Pancreas (tissue), 10 donors: ENCODE data around the gene SLC27A5. TPM values are rescaled to one million over a fixed set of nuclear protein-coding genes. Genes with fewer than 3 reads are reported as not detected.
"Not testable (repeated sequence)": the region's sequence is repeated elsewhere in the genome, so short reads cannot be mapped to it uniquely, and the experiment has no call there.

ENCODE experiments used
- ATAC-seq, 4 donors: fragments of 200-7000 bp; cut with Tn5 transposase; one replicate each; pipeline versions ENCODE4 v1.8.0 to v1.9.1; 2020; ENCODE audit warnings: mild to moderate bottlenecking in 4 of 4, moderate library complexity in 4 of 4
- DNase-seq, 6 donors: peaks; one replicate each; pipeline ENCODE4 v3.0.0-alpha.2; 2020
- FAIRE-seq: peaks from 2 replicates; lab custom pipeline; 2012; peaks lifted over from hg19 to GRCh38; lab: Jason Lieb, UNC
- H3K27ac ChIP-seq, 4 donors: fragments of 200-600 bp; sonication (generic); 1 replicate in 3 of 4; 2 replicates in 1 of 4; pipeline versions ENCODE4 v1.5.0 to v1.8.0; 2020
- H3K27me3 ChIP-seq, 4 donors: fragments of 200-600 bp; one replicate each; pipeline ENCODE4 v1.8.0; 2021
- H3K36me3 ChIP-seq, 3 donors: fragments of 200-600 bp; sonication (generic) in 1 of 3; one replicate each; pipeline versions ENCODE4 v1.5.0 to v1.8.0; 2020 to 2021
- H3K4me1 ChIP-seq, 3 donors: fragments of 200-600 bp; one replicate each; pipeline ENCODE4 v1.8.0; 2021
- H3K4me3 ChIP-seq, 4 donors: fragments of 200-600 bp; sonication (generic) in 2 of 4; one replicate each; pipeline versions ENCODE4 v1.5.0 to v1.8.0; 2020 to 2021
- H3K9me3 ChIP-seq, 4 donors: fragments of 200-600 bp; one replicate each; pipeline ENCODE4 v1.8.0; 2021
- WGBS, 2 donors: extraction: QIAGEN DNeasy Blood & Tissue Kit; methylation state at CpG; one replicate each; pipeline ENCODE4 v1.1.7; 2013; 5-methylcytosine and 5-hydroxymethylcytosine counted together
- intact Hi-C, 3 donors: fragments of 100-400 bp; cut with DNase I; formaldehyde crosslinking; loops; one replicate each; pipeline versions ENCODE4 v1.11.1 to v1.14.2; 2022
- polyA plus RNA-seq, 2 donors: library from polyadenylated mRNA; stranded (reverse); fragments of 200-250 nt; gene quantifications; one replicate each; pipeline ENCODE4 v1.2.3, GENCODE V29; 2013
- total RNA-seq, 6 donors: library from RNA; stranded (reverse); fragmentation: NEBNext Ultra II Directional in 4 of 6; extraction: Animal tissue kit (Norgen Biotek cat#: 25700) in 4 of 6; gene quantifications; one replicate each; pipeline versions ENCODE4 v1.2.1 to v1.2.4, GENCODE V29; 2021 to 2023
- TF ChIP-seq, protein P1 (sequence below), 4 donors: fragments of 200-600 bp; sonication (generic) in 3 of 4; IDR thresholded peaks; one replicate each; pipeline versions ENCODE4 v1.5.0 to v1.8.0; 2021; ENCODE audit warnings: antibody characterized with exemption in 4 of 4
- donor health status: healthy with polysubstance abuse.
- donor health status: DM: no; HTN: no; CAD: no; lungs with moderate emphysema.
- donor health status: DM: no; HTN: no; CAD: no.
- donor health status: control.
- donor health status: control.
- donor health status: Bipolar disorder and iron deficiency.
- donor health status: DM: yes; HTN: yes; CAD: no.
- donor health status: DM: no; HTN: no; CAD: no.
- donor health status: DM: no; HTN: no; CAD: no.
- donor health status: DM: yes; HTN: yes; CAD: no.

SLC27A5 gene
- total and polyA plus RNA-seq, 8 donors = 3.0 to 15.6 (median 6.1) TPM

GRCh38 chr19:58510084-58510862 is 1.5 kb downstream of the SLC27A5 start:
- peaks cover 0 to 7% (median 0%) of the 10 kb centered on the region in 3 donors for H3K4me1 ChIP-seq
- no peak overlapping the region for H3K27ac ChIP-seq
- no peak for ATAC-seq
- no peaks in the 10 kb centered on the region for H3K27me3 ChIP-seq
- no peaks in the 10 kb centered on the region for H3K36me3 ChIP-seq
- no peak overlapping the region for H3K4me3 ChIP-seq
- H3K9me3 ChIP-seq = no peaks in the 10 kb centered on the region
- FAIRE-seq = no peak
- TF ChIP-seq, protein P1, sequence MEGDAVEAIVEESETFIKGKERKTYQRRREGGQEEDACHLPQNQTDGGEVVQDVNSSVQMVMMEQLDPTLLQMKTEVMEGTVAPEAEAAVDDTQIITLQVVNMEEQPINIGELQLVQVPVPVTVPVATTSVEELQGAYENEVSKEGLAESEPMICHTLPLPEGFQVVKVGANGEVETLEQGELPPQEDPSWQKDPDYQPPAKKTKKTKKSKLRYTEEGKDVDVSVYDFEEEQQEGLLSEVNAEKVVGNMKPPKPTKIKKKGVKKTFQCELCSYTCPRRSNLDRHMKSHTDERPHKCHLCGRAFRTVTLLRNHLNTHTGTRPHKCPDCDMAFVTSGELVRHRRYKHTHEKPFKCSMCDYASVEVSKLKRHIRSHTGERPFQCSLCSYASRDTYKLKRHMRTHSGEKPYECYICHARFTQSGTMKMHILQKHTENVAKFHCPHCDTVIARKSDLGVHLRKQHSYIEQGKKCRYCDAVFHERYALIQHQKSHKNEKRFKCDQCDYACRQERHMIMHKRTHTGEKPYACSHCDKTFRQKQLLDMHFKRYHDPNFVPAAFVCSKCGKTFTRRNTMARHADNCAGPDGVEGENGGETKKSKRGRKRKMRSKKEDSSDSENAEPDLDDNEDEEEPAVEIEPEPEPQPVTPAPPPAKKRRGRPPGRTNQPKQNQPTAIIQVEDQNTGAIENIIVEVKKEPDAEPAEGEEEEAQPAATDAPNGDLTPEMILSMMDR (IDR thresholded peaks at IDR 0.05) = no peak
- no peak for DNase-seq
- intact Hi-C loops = no loop called here
- 79 to 85% methylated on average over 8 of the region's 8 CpGs for WGBS, 2 donors

DNA sequence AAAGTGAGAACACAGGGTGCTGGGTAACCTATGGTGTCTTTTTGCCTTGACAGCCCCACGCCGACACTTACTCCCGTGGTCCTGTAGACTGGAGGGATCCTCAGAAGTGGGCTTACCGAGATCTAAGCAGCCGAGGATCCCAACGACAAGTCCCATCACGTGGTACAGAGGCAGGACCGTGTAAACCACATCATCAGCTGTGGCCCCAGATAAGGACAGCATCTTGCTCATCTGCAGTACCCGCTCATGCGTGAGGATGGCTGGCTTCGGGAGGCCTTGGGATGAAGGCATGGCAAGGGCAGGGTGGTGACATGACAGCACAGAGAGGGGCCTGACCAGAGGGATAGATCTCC is 2.1 kb downstream of the SLC27A5 start:
- Histone ChIP-seq H3K36me3 (no peaks in the 10 kb centered on the region), H3K4me3 (no peak overlapping the region), H3K27ac (no peak overlapping the region), H3K27me3 (no peaks in the 10 kb centered on the region), H3K9me3 (no peaks in the 10 kb centered on the region), H3K4me1 (peaks cover 0 to 7% (median 0%) of the 10 kb centered on the region in 3 donors)
- FAIRE-seq (no peak), ATAC-seq (no peak), DNase-seq (no peak)
- intact Hi-C loops = no loop called here
- 82 to 90% methylated on average over 11 of the region's 11 CpGs for WGBS, 2 donors
- TF ChIP-seq, protein P1 (IDR thresholded peaks at IDR 0.05) = no peak

DNA sequence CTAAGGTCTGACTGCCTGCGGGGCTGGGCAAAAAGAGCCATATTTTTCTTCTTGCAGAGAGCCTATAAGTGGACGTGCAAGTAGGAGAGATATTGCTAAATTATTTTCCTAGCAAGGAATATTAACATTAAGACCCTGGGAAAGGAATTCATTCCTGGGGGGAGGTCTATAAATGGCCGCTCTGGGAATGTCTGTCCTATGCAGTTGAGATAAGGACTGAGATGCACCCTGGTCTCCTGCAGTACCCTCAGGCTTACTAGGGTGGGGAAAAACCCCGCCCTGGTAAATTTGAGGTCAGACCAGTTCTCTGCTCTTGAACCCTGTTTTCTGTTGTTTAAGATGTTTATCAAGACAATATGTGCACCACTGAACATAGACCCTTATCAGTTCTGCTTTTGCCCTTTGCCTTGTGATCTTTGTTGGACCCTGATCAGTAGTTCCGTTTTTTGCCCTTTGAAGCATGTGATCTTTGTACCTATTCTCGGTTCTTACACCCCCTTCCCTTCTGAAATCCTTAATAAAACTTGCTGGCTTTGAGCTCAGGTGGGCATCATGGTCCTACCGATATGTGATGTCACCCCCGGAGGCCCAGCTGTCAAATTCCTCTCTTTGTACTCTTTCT is 4.1 kb downstream of the SLC27A5 start:
- ATAC-seq, H3K36me3 ChIP-seq, H3K4me1 ChIP-seq, intact Hi-C loops, H3K4me3 ChIP-seq, FAIRE-seq, H3K27me3 ChIP-seq, H3K27ac ChIP-seq, DNase-seq, H3K9me3 ChIP-seq: not testable (repeated sequence)
- 68 to 71% methylated on average over 7 of the region's 8 CpGs for WGBS, 2 donors

DNA sequence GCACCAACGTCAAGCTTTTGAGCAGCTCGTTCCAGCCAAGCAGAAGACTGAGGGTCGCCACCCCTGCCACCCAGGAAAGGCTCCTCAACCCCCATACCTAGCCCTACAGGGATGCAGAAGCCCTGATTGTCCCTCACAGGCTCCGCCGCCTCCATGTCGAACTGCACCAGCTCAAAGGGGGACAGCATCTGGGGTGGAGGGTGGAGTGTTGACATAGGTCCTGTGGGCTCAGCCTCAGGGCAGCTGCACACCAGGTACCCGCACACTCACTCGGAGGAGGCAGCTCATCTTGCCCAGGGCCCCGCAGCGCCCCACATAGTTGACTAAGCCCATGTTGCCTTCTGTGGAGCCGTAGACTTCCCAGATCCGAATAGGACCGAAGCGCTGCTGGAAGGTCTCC is 11.6 kb downstream of the SLC27A5 start:
- H3K4me1 ChIP-seq = peaks cover 0 to 8% (median 6%) of the 10 kb centered on the region in 3 donors
- peak in 2 of 6 donors; percentile 22 to 63 for DNase-seq
- no peaks in the 10 kb centered on the region for H3K9me3 ChIP-seq
- TF ChIP-seq, protein P1 (IDR thresholded peaks at IDR 0.05) = no peak
- H3K27ac ChIP-seq = no peak overlapping the region
- no peak for FAIRE-seq
- ATAC-seq = no peak
- intact Hi-C loops = no loop called here
- peak overlapping the region in 2 of 4 donors; percentile 55 to 59 for H3K4me3 ChIP-seq
- 92% methylated on average over 14 of the region's 14 CpGs for WGBS, 2 donors
- no peaks in the 10 kb centered on the region for H3K27me3 ChIP-seq
- H3K36me3 ChIP-seq = no peaks in the 10 kb centered on the region

- H3K36me3 ChIP-seq = no peaks in the 10 kb centered on the region
- intact Hi-C loops = no loop called here
- peak; percentile 99 to 100 (median 100) for DNase-seq
- no peaks in the 10 kb centered on the region for H3K27me3 ChIP-seq
- TF ChIP-seq, protein P1 (IDR thresholded peaks at IDR 0.05) = no peak
- H3K4me1 ChIP-seq = peaks cover 0 to 8% (median 6%) of the 10 kb centered on the region in 3 donors
- peak overlapping the region; percentile 35 to 79 (median 64) for H3K27ac ChIP-seq
- peak; percentile 76 for FAIRE-seq
- ATAC-seq = peak; percentile 96 to 99 (median 98)
- H3K9me3 ChIP-seq = no peaks in the 10 kb centered on the region
- 1 to 2% methylated on average over 60 of the region's 60 CpGs for WGBS, 2 donors
- H3K4me3 ChIP-seq = peak overlapping the region; percentile 38 to 67 (median 57)
Measured at GRCh38 chr19:58499021-58499927, 12.5 kb downstream of the SLC27A5 start.
